ENCODE measurements around the gene MRPS23. TPM values are rescaled to one million over a fixed set of nuclear protein-coding genes. Genes with fewer than 3 reads are reported as not detected.

MRPS23 gene
- total and polyA plus RNA-seq, 2 of the 13 experiments (the other 11 are each of a cell fraction or from before 2014, with no cell fraction given) = 63.2 to 181 TPM

- TF ChIP-seq, protein P1, sequence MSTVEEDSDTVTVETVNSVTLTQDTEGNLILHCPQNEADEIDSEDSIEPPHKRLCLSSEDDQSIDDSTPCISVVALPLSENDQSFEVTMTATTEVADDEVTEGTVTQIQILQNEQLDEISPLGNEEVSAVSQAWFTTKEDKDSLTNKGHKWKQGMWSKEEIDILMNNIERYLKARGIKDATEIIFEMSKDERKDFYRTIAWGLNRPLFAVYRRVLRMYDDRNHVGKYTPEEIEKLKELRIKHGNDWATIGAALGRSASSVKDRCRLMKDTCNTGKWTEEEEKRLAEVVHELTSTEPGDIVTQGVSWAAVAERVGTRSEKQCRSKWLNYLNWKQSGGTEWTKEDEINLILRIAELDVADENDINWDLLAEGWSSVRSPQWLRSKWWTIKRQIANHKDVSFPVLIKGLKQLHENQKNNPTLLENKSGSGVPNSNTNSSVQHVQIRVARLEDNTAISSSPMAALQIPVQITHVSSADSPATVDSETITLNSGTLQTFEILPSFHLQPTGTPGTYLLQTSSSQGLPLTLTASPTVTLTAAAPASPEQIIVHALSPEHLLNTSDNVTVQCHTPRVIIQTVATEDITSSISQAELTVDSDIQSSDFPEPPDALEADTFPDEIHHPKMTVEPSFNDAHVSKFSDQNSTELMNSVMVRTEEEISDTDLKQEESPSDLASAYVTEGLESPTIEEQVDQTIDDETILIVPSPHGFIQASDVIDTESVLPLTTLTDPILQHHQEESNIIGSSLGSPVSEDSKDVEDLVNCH (CRISPR knock-in tag; IDR thresholded peaks at IDR 0.05) = no peak
- no peak for TF ChIP-seq NR2C2 (CRISPR knock-in tag; IDR thresholded peaks at IDR 0.05; ENCODE audit: borderline replicate concordance)
- peak; percentile 62 for TF ChIP-seq MED1 (CRISPR knock-in tag; IDR thresholded peaks at IDR 0.05)
- no peak for TF ChIP-seq ARNT (IDR thresholded peaks at IDR 0.05)
- TF ChIP-seq POLR2G (IDR thresholded peaks at IDR 0.05; ENCODE audit: low read depth, low read length) = no peak
- TF ChIP-seq ZNF276 (CRISPR knock-in tag; IDR thresholded peaks at IDR 0.05; ENCODE audit: low read depth) = peak; percentile 42; the same call in 1 of the 2 replicates
- TF ChIP-seq ZNF382 (CRISPR knock-in tag; IDR thresholded peaks at IDR 0.05; ENCODE audit: borderline replicate concordance) = no peak
- TF ChIP-seq SIX4 (CRISPR knock-in tag; IDR thresholded peaks at IDR 0.05) = 0 out of 2 replicates have a peak, but pooled peaks have one; percentile 15
- peak; percentile 83 for TF ChIP-seq XRCC5 (optimal IDR thresholded peaks at IDR 0.05; ENCODE audit: low read length)
- TF ChIP-seq JUND (CRISPR knock-in tag; IDR thresholded peaks at IDR 0.05) = 0 out of 2 replicates have a peak, but pooled peaks have one; percentile 64
- 0 out of 2 replicates have a peak, but pooled peaks have one; percentile 21 for TF ChIP-seq ZMYM3 (CRISPR knock-in tag; IDR thresholded peaks at IDR 0.05)
- no peak for TF ChIP-seq ADNP (CRISPR knock-in tag; IDR thresholded peaks at IDR 0.05)
- TF ChIP-seq, protein P2, sequence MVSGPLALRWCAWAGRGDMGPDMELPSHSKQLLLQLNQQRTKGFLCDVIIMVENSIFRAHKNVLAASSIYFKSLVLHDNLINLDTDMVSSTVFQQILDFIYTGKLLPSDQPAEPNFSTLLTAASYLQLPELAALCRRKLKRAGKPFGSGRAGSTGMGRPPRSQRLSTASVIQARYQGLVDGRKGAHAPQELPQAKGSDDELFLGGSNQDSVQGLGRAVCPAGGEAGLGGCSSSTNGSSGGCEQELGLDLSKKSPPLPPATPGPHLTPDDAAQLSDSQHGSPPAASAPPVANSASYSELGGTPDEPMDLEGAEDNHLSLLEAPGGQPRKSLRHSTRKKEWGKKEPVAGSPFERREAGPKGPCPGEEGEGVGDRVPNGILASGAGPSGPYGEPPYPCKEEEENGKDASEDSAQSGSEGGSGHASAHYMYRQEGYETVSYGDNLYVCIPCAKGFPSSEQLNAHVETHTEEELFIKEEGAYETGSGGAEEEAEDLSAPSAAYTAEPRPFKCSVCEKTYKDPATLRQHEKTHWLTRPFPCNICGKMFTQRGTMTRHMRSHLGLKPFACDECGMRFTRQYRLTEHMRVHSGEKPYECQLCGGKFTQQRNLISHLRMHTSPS (CRISPR knock-in tag; IDR thresholded peaks at IDR 0.05; ENCODE audit: low read depth) = peak; percentile 97
- TF ChIP-seq HDAC6 (IDR thresholded peaks at IDR 0.05; ENCODE audit: low read depth, low read length) = no peak
- TF ChIP-seq ZBTB25 (CRISPR knock-in tag; IDR thresholded peaks at IDR 0.05) = no peak
- no peak for TF ChIP-seq ZNF577 (CRISPR knock-in tag; IDR thresholded peaks at IDR 0.05; ENCODE audit: borderline replicate concordance, low read depth)
- TF ChIP-seq U2AF1 (optimal IDR thresholded peaks at IDR 0.05; ENCODE audit: low read depth, low read length) = no peak
- 0 out of 2 replicates have a peak, but pooled peaks have one; percentile 32 for TF ChIP-seq ZNF451 (CRISPR knock-in tag; IDR thresholded peaks at IDR 0.05)
- TF ChIP-seq, protein P3, sequence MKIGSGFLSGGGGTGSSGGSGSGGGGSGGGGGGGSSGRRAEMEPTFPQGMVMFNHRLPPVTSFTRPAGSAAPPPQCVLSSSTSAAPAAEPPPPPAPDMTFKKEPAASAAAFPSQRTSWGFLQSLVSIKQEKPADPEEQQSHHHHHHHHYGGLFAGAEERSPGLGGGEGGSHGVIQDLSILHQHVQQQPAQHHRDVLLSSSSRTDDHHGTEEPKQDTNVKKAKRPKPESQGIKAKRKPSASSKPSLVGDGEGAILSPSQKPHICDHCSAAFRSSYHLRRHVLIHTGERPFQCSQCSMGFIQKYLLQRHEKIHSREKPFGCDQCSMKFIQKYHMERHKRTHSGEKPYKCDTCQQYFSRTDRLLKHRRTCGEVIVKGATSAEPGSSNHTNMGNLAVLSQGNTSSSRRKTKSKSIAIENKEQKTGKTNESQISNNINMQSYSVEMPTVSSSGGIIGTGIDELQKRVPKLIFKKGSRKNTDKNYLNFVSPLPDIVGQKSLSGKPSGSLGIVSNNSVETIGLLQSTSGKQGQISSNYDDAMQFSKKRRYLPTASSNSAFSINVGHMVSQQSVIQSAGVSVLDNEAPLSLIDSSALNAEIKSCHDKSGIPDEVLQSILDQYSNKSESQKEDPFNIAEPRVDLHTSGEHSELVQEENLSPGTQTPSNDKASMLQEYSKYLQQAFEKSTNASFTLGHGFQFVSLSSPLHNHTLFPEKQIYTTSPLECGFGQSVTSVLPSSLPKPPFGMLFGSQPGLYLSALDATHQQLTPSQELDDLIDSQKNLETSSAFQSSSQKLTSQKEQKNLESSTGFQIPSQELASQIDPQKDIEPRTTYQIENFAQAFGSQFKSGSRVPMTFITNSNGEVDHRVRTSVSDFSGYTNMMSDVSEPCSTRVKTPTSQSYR (CRISPR knock-in tag; IDR thresholded peaks at IDR 0.05; ENCODE audit: borderline replicate concordance) = peak; percentile 72; the same call in 1 of the 2 replicates
- TF ChIP-seq POLR2A (IDR thresholded peaks at IDR 0.05; ENCODE audit: insufficient read depth in 1 of 2, low read depth in 2 of 2, low read length in 2 of 2) = no peak
Measured at GRCh38 chr17:57875290-57876022, 25.6 kb upstream of the MRPS23 start (continued).

Data from HepG2 (cell line).